Right renal cortex interstitium (tissue), 3 donors: ENCODE measurements around the gene NDUFA8. TPM values are rescaled to one million over a fixed set of nuclear protein-coding genes. Genes with fewer than 3 reads are reported as not detected.

Experiments used
- DNase-seq, 3 donors: peaks; one replicate each; pipeline ENCODE4 v3.0.0-alpha.2; 2013; ENCODE audit warnings: low read depth in 3 of 3, low spot score in 2 of 3
- polyA plus RNA-seq, 3 donors: library from polyadenylated mRNA; unstranded; fragments of 120-200 nt; gene quantifications; one replicate each; pipeline ENCODE4 v1.2.1, GENCODE V29; 2013; ENCODE audit not compliant: insufficient read length in 3 of 3

NDUFA8 gene
- polyA plus RNA-seq, 3 donors = 81.0 to 91.6 (median 89.5) TPM

DNA sequence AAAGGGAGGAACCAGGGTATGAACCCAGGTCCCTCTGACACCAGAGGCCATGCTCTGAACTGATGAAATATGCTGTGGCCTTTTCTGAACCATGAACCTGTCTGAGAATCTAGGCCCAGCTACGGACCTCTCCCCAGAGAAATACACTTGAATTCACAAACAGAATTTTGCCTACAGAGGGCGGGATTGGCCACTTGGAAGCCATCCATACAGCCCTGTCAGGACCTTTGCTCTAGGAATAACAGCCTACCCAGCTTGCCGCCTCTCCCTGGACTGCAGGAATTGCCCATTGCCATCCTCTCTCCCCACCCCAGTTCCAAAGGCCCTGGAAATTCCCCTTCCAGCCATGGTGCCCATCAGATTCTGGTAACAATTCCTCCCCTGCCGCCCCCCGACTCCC lies 26.7 kb upstream of the NDUFA8 start:
- no peak for DNase-seq

DNA sequence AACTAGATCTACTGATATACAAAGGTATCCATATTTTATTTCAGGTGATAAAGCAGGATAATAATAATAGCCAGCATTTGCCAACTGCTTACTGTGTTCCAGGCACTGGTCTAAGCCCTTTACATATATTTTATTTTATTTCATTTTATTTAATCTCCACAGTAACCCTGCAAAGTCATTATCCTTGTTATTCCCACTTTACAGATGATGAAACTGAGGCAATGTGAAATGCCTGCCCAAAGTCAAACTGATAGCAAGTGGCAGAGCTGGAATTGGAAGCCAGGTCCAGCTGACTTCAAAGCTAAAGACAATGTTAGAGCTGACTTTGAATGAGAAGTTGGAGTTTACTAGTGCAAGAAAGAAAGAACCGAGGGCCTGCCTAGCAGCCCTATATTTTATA lies 25.0 kb upstream of the NDUFA8 start:
- DNase-seq = no peak

DNA sequence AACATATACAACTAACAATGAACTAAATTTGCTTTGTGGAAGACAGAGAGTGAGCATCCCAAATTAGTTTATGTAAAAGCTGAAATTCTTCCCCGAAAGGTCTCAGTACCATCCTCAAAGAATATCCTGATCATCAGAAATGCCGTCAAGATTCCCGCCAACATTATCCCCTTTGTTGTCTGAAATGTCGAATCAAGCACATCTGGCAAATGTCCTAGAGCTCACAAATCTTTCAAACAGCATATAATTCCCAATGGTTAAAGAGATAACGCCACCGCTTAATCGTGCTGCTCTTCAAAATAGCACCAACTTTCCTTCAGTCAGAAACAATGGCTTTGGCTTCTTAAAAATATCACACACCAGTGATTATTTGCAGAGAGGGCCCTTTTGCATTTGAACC lies 23.9 kb upstream of the NDUFA8 start:
- no peak for DNase-seq

DNA sequence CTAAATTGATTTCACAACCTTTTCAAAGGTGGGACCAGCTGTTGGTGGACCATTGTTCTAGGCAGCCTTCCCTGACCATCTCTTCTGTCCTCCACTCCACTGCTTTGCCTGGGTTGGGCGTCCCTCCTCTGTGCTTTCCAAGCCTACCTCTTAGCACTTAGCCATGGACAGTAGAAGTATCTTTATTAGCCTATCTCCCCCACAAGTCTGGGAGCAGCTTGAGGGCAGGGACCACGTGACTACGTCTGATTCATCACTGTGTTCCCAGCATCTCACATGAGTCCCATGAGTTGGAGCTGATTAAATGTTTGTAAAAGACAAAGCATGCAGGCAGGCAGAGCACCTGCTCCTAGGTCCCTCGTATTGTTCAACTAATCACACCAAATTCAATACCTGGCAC lies 21.1 kb upstream of the NDUFA8 start:
- DNase-seq = no peak

DNA sequence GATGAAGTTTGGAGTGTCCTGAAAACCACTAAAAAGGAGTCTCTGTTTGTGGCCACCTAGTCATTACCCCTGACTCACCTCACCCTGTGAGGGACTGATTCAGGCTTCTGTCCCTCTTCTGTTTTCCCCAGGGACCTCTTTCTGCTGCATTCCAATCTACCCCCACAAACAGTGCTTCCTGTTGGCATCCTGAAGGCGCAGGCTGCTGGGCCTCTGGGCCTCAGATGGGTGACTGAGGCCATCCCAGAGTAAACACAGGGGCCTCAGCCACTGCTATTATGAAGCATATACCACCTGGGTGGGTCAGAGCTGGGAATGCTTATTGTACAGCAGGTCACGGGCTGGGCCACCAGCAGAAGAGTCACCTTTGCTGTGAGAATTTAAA lies 20.1 kb upstream of the NDUFA8 start:
- no peak for DNase-seq

DNA sequence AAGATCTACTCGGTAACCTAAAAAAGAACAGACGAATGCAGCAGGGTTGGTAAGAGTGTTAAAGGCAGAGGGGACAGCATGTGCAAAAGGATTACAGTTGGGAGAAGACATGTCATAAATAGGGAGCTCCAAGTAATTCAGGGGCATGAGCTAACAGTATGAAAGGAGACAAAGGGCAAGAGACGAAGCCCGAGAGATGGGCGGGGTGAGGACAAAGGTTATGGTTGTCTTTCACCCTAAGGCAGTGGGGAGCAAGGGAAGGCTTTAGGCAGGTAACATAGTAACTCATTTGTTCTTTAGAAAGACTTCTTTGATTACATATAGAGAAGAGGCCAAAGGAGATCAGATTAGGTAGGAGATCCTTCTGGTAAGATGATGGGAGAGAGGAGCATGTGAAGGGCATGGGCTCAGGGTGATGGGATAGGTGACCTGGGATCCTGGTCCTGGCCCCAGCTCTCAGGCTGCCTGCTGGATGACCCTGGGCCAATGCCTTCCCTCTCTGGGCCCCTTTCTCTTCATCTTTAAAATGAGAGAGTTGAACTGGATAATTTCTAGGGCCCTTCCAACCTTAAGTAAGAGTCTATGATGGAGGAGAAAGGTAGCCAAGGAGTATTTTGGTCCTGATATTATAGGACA lies 19.6 kb upstream of the NDUFA8 start:
- no peak for DNase-seq

DNA sequence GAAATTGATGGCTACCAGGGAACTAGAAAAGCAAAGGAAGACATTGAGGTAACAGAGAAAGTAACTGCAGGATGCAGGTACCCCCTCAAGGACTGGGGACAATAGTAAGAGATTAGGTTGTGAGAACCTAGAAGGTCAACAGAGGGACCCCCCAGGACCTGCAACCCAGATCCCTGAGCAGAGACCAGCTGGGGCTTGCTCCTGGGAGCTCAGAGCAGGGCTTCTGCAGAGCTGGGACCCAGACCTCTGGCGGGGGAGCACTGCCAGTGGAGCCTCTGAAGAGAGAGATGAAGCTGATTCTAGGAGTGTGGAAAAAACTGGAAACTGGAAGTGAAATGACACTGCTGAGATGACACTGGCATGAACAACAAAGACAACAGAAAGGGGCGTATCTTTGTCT lies 17.3 kb upstream of the NDUFA8 start:
- no peak for DNase-seq

DNA sequence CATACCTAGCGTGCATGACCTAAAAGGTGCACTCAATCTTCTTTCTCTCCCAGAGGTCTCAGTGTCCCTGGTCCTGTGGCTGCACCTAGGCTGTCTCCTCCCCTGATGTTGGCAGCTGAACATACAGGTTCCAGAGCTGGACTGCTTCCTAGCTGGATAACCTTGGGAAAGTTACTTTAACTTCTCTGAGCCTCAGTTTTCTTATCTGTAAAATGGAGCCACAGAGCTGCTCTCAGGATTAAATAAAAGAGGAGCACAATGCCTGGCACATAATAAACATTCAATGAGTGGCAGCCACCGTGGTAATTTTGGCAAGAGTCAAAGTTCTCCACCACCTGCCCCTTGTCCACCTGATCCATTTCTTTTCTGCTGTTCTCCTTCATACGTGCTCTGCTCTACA lies 14.1 kb upstream of the NDUFA8 start:
- DNase-seq = no peak

DNA sequence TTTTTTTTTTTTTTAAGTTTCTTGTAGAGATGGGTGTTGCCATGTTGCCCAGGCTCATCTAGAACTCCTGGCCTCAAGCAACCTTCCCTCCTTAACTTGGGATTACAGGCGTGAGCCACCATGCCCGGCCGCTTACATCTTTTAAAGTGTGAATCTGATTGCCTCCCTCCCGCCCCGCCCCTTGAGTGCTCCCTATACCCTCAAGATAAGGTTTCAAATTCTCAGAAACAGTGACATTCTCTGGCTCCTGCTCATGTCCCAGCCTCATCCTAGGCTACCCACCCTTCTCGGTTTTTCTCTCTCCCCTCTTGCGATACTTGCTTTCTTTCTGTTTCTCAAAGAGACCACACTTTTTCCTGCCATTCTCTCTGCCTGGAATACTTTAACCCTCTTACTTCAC lies 12.6 kb upstream of the NDUFA8 start:
- DNase-seq = no peak

DNA sequence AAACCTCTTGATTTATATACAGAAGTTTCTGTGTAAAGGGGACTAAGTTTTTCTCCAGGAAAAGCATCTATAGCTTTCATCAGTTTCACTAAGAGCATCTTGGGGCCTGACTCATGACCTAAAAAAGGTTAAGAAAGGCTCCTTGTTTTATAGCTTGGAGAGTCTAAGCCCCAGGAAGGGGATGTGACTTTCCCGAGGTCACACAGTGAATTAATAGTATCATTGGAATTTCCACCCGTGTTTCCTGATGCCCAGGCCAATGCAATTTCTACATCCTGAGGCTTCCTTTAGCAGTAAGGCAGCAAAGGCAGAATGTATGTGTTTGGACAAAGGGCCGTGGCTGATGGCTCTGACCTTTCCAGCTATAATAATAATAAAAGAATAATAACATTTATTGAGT lies 8.8 kb upstream of the NDUFA8 start:
- DNase-seq = no peak

DNA sequence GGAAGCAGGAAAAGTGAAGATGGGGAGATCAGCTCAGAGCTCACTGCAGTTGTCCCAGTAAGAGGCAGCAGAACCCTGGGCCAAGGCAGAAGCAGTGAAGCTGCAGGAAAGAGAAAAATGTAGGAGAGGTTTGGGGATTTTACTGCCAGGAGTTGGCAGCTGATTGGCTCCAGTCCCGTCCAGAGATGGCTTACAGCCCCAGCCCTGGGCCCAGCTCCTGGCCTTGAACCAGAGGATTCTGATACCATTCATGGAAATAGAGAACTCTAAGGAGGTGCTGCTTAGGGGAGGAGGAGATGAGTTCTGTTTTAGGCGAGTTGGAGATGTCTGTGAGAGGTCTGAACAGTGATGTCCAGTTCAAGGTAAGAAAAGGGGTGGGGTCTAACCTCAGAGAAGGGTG lies 4.7 kb upstream of the NDUFA8 start:
- DNase-seq = no peak

DNA sequence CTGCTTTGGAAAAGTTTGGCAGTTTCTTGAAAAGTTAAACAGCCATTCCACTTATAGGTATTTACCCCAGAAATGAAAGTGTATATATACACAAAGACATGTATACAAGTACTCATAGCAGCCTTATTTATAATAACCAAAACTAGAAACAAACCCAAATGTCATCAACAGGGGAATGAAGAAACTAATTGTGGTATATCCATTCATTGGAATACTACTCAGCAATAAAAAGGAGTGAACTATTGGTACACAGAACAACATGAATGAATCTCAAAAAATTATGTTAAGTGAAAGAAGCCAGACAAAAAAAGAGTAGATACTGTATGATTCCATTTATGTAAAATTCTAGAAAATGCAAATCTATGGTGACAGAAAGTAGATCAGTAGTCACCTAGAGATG lies 2.8 kb upstream of the NDUFA8 start:
- DNase-seq = no peak

DNA sequence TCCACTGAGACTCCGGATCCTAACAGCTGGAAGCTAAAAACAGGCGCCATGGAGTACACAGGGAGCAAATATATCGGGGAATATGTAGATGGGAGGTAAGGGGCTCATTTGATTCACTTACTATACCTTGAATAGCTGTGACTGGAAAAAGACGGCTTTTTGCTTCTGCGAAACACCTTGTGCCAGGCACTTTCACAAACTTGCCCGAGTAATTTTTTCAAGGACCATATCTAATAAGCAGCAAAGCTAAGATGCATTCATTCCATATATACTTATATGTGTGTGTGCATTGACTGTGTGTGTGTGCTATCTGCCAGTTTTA lies 307 bp upstream of the NDUFA8 start:
- DNase-seq = no peak

DNA sequence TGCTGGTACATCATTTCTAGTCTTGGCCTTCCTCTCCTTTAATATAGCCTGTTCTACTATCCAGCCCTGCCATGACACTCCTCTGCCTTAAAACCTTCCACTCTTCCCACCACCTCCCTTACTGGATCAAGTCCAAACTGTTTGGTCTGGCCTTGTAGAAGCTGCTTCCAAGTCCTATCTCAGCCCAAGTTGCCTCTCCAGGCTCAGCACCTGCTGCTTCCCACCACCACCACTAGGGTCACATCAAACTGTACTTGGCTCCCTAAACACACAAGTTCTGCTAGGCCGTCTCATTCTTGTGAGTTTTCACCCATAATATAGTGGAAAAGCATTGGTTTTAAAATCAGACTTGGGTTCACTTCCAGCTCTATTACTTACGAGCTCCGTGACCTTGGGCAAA lies 1.4 kb downstream of the NDUFA8 start:
- DNase-seq = no peak

DNA sequence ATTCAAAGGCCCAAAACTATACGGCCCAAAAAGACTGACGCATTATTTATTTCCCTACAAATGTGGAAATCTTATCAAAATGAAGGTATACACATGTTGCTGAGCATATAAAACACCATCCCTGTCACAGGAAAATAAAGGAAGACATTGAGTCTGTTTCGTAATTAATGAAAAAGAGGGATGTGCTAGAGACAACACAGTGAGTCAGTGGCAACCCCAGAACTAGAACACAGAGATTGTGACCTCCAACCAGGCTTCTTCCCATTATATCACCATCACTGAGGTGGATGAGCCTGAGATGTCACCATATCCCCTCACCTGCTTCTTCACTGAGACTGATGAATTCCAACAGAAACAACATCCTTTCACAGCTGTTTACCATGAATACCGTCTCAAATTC lies 3.8 kb downstream of the NDUFA8 start:
- DNase-seq = no peak

DNA sequence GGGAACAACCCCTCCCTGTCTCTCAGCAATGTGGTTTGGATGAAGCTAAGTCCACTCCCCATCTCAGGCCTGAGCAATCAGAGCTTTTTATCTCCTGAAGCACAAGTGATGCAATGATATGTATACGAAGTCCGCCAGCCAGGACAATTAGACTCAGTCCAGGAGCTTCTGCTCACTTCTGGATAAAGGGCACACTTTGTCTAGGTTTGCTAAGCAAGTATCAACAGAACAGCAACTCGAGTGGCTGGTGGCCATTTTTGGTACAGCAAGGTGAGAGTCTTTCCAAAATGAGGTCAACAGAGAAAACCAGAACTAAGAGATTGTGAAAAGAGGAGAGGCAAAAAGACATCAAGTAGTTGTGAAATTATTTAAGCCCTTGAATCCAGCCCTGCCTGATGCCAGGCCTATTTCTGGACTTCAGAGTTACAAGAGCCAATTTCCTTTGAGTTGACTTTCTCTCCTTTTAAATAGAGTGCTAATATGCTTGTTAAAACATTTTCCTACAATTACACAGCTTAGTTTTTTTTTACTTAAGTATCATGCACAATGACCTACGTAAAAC lies 8.2 kb downstream of the NDUFA8 start:
- no peak for DNase-seq

DNA sequence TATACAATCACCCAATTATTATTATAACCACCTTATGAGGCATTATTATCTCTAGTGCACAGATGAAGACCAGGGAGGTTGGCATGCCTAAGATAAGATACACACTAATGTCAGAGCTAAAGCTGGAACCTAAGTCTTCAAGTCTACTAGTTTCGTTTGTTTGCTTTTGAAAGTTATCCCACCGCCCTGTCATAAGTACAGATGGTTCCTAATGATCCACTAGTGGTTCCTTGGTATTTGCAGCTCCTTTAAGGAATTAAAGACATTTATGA lies 14.1 kb downstream of the NDUFA8 start:
- no peak for DNase-seq

DNA sequence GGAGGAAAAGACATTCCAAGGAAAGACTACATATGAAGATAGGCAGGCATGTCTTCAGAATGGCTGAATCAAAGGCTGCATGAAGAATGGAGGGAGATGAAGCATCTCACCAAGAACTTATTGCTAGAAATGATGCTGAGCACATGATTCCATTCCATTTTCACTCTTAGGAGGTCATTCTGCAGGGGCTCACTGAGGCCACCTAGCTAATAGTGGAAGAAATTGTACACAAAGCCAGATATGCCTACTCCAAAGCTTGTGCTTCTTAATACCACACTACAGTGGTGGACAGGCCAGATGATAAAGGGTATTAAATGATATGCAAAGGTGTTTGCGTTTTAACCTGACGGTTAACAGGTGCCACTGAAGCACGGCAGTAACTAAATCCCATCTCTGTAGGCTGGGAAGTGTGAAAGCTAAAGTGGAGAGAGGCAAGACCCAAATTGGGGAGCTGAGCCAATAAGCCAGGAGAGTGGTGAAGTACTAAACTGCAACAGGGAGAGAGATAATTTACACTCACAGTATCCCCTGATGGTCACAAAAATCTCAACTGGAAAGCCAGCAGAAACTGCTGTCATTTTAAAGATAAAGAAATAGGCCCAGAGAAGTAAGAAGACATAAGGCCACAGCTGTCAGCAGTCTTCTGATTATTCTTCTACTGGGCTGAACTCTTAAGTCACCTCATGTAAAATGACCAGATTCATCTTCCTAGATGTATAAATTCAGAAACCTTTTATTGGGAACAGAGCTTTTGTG lies 14.6 kb downstream of the NDUFA8 start:
- DNase-seq = no peak

DNA sequence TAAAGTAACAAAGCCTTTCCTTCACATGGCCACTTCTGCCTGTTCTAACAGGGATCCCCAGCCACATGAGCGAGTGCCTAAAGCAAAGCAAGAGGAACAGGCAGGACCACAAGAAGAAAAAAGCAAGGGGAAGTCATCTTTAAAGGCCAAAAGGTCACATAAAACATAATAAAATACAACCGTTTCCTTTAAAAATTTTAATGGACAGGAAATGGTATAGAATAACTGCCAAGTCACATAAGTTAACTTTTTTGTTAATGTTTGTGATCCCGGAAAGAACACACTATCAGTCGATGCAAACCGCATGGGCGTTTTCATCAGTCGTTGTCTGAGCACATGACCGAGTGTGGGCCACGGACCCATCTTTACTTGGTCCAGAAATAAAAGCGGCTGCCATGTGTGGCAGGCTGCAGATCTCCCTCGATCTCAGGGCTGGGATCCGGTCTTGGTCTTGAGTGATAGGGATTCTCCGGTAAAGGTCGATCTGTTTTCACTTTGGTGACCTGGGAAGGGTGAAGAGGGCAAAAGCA lies 15.6 kb downstream of the NDUFA8 start:
- no peak for DNase-seq

DNA sequence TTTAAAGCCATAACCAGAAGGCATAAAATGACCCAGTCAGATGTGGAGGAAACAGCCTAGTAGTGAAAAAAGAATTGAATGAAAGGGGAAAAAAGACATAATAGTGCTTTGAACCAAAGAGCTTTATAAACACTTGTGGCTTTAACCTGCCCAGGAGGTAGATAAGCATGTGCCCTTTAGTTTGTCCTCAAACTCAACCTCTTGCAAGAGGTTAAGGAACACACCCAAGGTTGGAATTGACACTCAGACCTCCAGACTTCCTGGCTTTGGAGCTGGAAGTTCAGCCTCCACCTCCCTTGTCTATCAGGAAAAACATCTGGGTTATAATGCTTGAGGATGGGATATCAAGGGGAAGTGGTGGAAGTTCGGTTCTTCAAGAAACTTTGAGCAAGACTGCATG lies 16.3 kb downstream of the NDUFA8 start:
- DNase-seq = no peak

DNA sequence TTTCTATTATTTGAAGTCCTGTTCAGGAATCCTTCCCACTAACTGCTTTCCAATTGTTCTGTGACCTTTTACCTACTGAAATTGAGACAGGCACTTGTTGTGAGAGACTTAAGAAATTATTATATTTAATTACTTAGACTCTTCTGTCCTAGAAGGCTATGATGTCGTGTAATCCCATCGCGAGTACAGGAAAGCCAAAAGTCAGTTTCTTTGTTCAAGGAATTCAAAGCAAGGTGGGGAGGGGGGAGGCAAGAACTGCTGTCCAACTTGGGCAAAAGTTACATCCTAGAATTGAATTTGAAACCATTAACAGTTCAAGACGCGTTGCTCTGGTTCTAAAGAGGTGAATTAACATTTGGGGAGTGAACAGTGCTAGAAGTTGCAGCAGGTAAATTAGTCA lies 17.9 kb downstream of the NDUFA8 start:
- no peak for DNase-seq

DNA sequence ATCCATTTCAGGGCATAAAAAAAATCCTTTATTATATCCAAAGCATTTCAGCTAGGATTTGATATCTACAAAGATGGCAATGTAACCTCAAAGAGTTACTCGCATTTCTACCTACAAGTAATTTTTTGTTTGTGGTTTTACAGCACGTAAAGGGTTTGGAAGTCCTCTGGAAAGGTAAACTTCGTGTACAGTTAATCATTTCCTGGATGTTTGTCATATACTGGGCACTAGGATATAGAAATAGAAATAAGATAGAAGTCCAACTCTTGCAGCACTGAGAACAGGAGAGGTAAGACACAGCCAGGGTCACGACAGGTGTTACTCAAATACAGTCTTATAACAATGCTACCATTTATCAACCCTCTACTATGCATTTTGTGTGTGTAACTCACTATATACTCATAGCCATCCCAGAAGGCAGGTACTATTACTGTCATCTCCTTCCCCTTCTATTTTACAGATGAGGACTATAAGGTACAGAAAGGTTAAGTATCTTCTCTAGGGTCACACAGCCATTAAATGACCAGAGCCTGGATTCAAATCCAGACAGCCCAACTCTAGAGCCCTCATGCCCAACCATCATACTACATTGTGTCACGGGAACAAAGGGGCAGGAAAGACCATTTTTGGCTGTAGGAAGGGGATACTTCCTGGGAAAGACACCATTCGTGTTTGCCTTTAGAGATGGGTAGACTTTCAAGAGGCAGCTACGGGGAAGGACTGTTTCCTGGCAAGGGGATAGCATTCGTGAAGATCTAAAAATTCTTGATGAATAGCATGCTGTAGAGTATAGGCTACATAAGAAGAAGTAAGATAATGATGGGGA lies 19.0 kb downstream of the NDUFA8 start:
- DNase-seq = no peak
